22Rv1 (cell line): ENCODE data around the gene POT1.

Experiments
- CTCF ChIP-seq: fragments of 450-650 bp; IDR thresholded peaks from 2 replicates; pipeline ENCODE4 v1.5.1; 2017; ENCODE audit warnings: mild to moderate bottlenecking
- ZFX ChIP-seq: fragments of 450-650 bp; IDR thresholded peaks from 2 replicates; pipeline ENCODE4 v1.6.1; 2017; ENCODE audit warnings: antibody characterized with exemption, borderline replicate concordance

- no peak for TF ChIP-seq CTCF
- no peak for TF ChIP-seq ZFX
Observed at GRCh38 chr7:124914298-124914697, 15.3 kb downstream of the POT1 start.
